Endodermal cell (in vitro differentiated cells): ENCODE results near the gene PLEKHA1. TPM values are rescaled to one million over a fixed set of nuclear protein-coding genes. Genes with fewer than 3 reads are reported as not detected.

Experiments used
- DNase-seq: peaks from one replicate; pipeline ENCODE4 v3.0.0-alpha.2; 2017
- H3K27ac ChIP-seq: 2 replicates; pipeline ENCODE4 v1.5.1; 2013; ENCODE audit warnings: mild to moderate bottlenecking, low read depth, low read length, moderate library complexity
- H3K27me3 ChIP-seq: 2 replicates; pipeline ENCODE4 v1.6.1; 2013; ENCODE audit warnings: mild to moderate bottlenecking, low read length, moderate library complexity; ENCODE audit not compliant: insufficient read depth, control insufficient read depth, poor library complexity, severe bottlenecking
- H3K36me3 ChIP-seq: 2 replicates; pipeline ENCODE4 v1.7.0; 2013; ENCODE audit warnings: mild to moderate bottlenecking, low read length, moderate library complexity; ENCODE audit not compliant: control insufficient read depth, insufficient read depth
- H3K4me1 ChIP-seq: one replicate; pipeline ENCODE4 v1.7.0; 2013; ENCODE audit warnings: low read length; ENCODE audit not compliant: control insufficient read depth, insufficient read depth
- H3K4me3 ChIP-seq: 2 replicates; pipeline ENCODE4 v1.5.1; 2013; ENCODE audit warnings: mild to moderate bottlenecking, low read length, moderate library complexity
- H3K9ac ChIP-seq: 2 replicates; pipeline ENCODE4 v1.6.1; 2013; ENCODE audit warnings: mild to moderate bottlenecking, low read length, moderate library complexity; ENCODE audit not compliant: poor library complexity, severe bottlenecking; ENCODE audit errors: extremely low read depth
- H3K9me3 ChIP-seq: 2 replicates; pipeline ENCODE4 v1.6.1; 2013; ENCODE audit warnings: mild to moderate bottlenecking, low read length, moderate library complexity; ENCODE audit not compliant: control insufficient read depth
- H3K27ac Mint-ChIP-seq: 2 replicates; pipeline ENCODE4 v1.8.0; 2020; ENCODE audit warnings: mixed read lengths
- H3K27me3 Mint-ChIP-seq: 2 replicates; pipeline ENCODE4 v1.8.0; 2021; ENCODE audit warnings: mild to moderate bottlenecking, mixed read lengths; ENCODE audit not compliant: insufficient read depth
- H3K36me3 Mint-ChIP-seq: 2 replicates; pipeline ENCODE4 v1.8.0; 2020; ENCODE audit warnings: low read depth, mixed read lengths
- H3K4me1 Mint-ChIP-seq: 2 replicates; pipeline ENCODE4 v1.8.0; 2020; ENCODE audit warnings: mixed read lengths
- H3K4me3 Mint-ChIP-seq: 2 replicates; pipeline ENCODE4 v1.8.0; 2020; ENCODE audit warnings: mild to moderate bottlenecking, moderate library complexity, mixed read lengths
- H3K9me3 Mint-ChIP-seq: 2 replicates; pipeline ENCODE4 v1.8.0; 2020; ENCODE audit warnings: mild to moderate bottlenecking, mixed read lengths
- WGBS, 2 experiments: methylation state at CpG; one replicate each; pipeline versions ENCODE4 v1.1.5 to v1.1.7; 2013; ENCODE audit warnings: missing lambda C conversion rate in 2 of 2, mixed read lengths in 1 of 2; ENCODE audit not compliant: insufficient coverage in 1 of 2, insufficient read length in 1 of 2; 5-methylcytosine and 5-hydroxymethylcytosine counted together
- microRNA-seq: library from miRNA; unstranded; fragments of <30 nt; microRNA quantifications from one replicate; pipeline ENCODE4 v1.2.0, GENCODE V29; 2020; ENCODE audit warnings: borderline microRNAs expressed
- total RNA-seq, 2 donors: library from RNA; stranded (reverse); fragmentation: NEBNext Ultra II Directional in 1 of 2; extraction: Animal tissue kit (Norgen Biotek cat#: 25700) in 1 of 2; gene quantifications; 2 replicates in 1 of 2; 3 replicates in 1 of 2; pipeline ENCODE4 v1.2.1, GENCODE V29; 2021
- TF ChIP-seq, protein P1 (sequence below): fragments of 200-600 bp; sonication (generic); conservative IDR thresholded peaks from 2 replicates; pipeline ENCODE4 v1.5.0; 2021; ENCODE audit warnings: antibody characterized with exemption, mild to moderate bottlenecking

PLEKHA1 gene
- total RNA-seq, 2 donors from 2014 or later = 29.6 to 49.0 TPM

DNA sequence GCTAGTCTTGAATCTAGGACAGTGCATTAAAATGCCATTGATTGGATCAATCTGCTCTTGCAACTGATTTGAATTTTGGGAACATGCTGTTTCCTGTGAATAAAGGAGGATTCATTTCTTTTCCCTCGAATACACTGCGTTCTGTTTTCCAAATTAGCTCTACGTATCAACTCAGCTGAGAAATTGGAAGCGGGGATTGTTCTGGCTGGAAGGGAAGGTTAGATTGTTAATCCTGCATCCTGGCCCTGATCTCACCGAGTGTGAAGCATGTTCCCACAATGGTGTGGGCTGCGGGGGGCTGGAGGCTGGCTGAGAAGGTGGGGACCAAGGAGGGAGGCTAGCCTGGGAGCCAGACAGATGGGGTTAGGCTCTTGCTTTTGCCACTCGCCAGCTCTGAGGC lies 104.5 kb downstream of the PLEKHA1 start:
- Mint-ChIP-seq H3K9me3 (peaks cover 13% of the 10 kb centered on the region), H3K4me1 (peaks cover 26% of the 10 kb centered on the region)
- H3K9ac ChIP-seq = no peak overlapping the region

GRCh38 chr10:122480146-122480833 lies 105.8 kb downstream of the PLEKHA1 start:
- Mint-ChIP-seq H3K27me3 (no peaks in the 10 kb centered on the region), H3K27ac (no peak overlapping the region), H3K9me3 (peaks cover 13% of the 10 kb centered on the region), H3K4me1 (peaks cover 16% of the 10 kb centered on the region), H3K36me3 (no peaks in the 10 kb centered on the region), H3K4me3 (no peak overlapping the region)
- Histone ChIP-seq H3K27me3 (no peaks in the 10 kb centered on the region), H3K36me3 (no peaks in the 10 kb centered on the region), H3K9me3 (no peaks in the 10 kb centered on the region), H3K4me3 (no peak overlapping the region), H3K4me1 (no peaks in the 10 kb centered on the region), H3K27ac (no peak overlapping the region), H3K9ac (no peak overlapping the region)
- no peak for DNase-seq
- WGBS, 2 experiments = 90 to 100% methylated on average over 5 to 10 of the region's 10 CpGs
- TF ChIP-seq, protein P1, sequence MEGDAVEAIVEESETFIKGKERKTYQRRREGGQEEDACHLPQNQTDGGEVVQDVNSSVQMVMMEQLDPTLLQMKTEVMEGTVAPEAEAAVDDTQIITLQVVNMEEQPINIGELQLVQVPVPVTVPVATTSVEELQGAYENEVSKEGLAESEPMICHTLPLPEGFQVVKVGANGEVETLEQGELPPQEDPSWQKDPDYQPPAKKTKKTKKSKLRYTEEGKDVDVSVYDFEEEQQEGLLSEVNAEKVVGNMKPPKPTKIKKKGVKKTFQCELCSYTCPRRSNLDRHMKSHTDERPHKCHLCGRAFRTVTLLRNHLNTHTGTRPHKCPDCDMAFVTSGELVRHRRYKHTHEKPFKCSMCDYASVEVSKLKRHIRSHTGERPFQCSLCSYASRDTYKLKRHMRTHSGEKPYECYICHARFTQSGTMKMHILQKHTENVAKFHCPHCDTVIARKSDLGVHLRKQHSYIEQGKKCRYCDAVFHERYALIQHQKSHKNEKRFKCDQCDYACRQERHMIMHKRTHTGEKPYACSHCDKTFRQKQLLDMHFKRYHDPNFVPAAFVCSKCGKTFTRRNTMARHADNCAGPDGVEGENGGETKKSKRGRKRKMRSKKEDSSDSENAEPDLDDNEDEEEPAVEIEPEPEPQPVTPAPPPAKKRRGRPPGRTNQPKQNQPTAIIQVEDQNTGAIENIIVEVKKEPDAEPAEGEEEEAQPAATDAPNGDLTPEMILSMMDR = no peak

More for the DNA sequence above, 104.5 kb downstream of the PLEKHA1 start:
- H3K36me3 ChIP-seq = no peaks in the 10 kb centered on the region
- H3K4me1 ChIP-seq = no peaks in the 10 kb centered on the region
- H3K27ac ChIP-seq = no peak overlapping the region
- H3K36me3 Mint-ChIP-seq = no peaks in the 10 kb centered on the region
- DNase-seq = no peak
- no peak overlapping the region for H3K27ac Mint-ChIP-seq
- H3K4me3 Mint-ChIP-seq = no peak overlapping the region
- WGBS, 2 experiments = 87 to 89% methylated on average over 7 of the region's 7 CpGs
- H3K27me3 ChIP-seq = no peaks in the 10 kb centered on the region
- H3K4me3 ChIP-seq = no peak overlapping the region
- H3K27me3 Mint-ChIP-seq = no peaks in the 10 kb centered on the region
- TF ChIP-seq, protein P1 = no peak
- H3K9me3 ChIP-seq = no peaks in the 10 kb centered on the region

DNA sequence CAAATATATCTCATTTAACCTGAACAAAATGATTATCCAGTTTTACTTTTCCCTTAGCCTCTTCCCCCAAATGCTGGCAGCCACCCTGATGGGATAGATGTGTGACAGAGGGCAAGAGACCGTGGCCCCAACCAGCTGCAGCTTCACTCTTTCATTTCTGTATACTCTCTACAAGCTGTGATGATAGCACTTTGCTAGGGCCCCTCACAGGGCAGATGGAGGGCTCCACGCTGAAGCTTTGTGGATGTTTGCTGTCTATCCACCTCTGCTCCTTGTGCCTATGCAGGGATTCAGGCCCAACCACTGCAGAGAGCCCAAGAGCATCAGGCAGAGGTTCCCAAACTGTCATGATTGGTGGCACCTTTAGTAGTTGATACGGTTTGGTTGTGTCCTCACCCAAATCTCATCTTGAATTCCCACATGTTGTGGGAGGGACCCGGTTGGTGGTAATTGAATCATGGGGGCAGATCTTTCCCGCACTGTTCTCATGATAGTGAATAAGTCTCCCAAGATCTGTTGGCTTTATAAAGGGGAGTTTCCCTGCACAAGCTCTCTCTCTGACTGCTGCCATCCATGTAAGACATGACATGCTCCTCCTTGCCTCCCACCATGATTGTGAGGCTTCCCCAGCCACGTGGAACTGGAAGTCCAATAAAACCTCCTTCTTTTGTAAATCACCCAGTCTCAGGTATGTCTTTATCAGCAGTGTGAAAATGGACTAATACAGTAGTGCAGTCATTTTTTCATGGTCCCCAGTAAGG lies 107.0 kb downstream of the PLEKHA1 start:
- no peaks in the 10 kb centered on the region for H3K9me3 ChIP-seq
- 89 to 92% methylated on average over 3 to 6 of the region's 6 CpGs for WGBS, 2 experiments
- no peaks in the 10 kb centered on the region for H3K36me3 Mint-ChIP-seq
- H3K27ac Mint-ChIP-seq = no peak overlapping the region
- H3K9me3 Mint-ChIP-seq = peaks cover 13% of the 10 kb centered on the region
- no peak for DNase-seq
- no peaks in the 10 kb centered on the region for H3K4me1 ChIP-seq
- H3K36me3 ChIP-seq = no peaks in the 10 kb centered on the region
- no peaks in the 10 kb centered on the region for H3K27me3 ChIP-seq
- H3K27ac ChIP-seq = no peak overlapping the region
- H3K4me1 Mint-ChIP-seq = peaks cover 14% of the 10 kb centered on the region
- no peaks in the 10 kb centered on the region for H3K27me3 Mint-ChIP-seq
- no peak overlapping the region for H3K4me3 ChIP-seq
- TF ChIP-seq, protein P1 = no peak
- no peak overlapping the region for H3K4me3 Mint-ChIP-seq
- H3K9ac ChIP-seq = no peak overlapping the region

Small RNA genes within 50 kb of the gene (microRNA-seq; reads per million reads assigned to microRNA genes)
- not detected for gene MIR3941

Other genes starting within 250 kb of the PLEKHA1 start
- gene BTBD16, start 103.4 kb upstream of the PLEKHA1 start, total RNA-seq = not detected
- not detected for gene ARMS2, start 79.9 kb downstream of the PLEKHA1 start, total RNA-seq
- 1 to 10 TPM; 1.7 to 3.1 TPM for gene HTRA1, start 86.8 kb downstream of the PLEKHA1 start, total RNA-seq
- not detected for gene DMBT1, start 186.0 kb downstream of the PLEKHA1 start, total RNA-seq